ENCODE data around the gene SCAMP1. TPM values are rescaled to one million over a fixed set of nuclear protein-coding genes. Genes with fewer than 3 reads are reported as not detected.
"Not testable (repeated sequence)": the region's sequence is repeated elsewhere in the genome, so short reads cannot be mapped to it uniquely, and the experiment has no call there.

Gene SCAMP1
- total RNA-seq, 1 experiment from 2014 or later = 48.3 TPM

GRCh38 chr5:78405829-78406750 lies 45.7 kb downstream of the SCAMP1 start:
- in situ Hi-C loops (cut with HindIII; ENCODE audit: low pct_unique_long_range_greater_than_20kb, low sequenced_read_pairs) = no loop called here

GRCh38 chr5:78407458-78407857 lies 47.0 kb downstream of the SCAMP1 start:
- in situ Hi-C loops (cut with HindIII; ENCODE audit: low pct_unique_long_range_greater_than_20kb, low sequenced_read_pairs) = no loop called here
- no peak for DNase-seq (ENCODE audit: low read depth, low spot score)

More at GRCh38 chr5:78405829-78406750, 45.7 kb downstream of the SCAMP1 start:
- DNase-seq (ENCODE audit: low read depth, low spot score) = no peak

DNA sequence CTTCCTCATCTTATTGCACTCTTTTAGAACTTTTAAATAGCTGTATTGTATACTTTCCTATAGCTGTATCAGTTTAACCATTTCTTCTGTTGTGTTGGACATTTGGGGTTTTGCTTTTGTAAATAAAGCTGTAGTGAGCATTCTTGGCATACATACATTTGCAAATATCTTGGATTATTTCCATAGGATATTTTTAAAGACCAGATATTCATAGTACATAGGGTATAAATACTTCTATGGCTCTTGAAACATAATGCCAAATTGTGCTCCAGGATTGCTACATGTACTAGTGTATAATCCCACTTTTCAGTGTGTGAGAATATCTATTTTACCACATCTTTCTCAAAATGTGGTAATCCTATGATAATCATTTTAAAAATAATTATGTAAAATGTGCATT lies 51.2 kb downstream of the SCAMP1 start:
- DNase-seq (ENCODE audit: low read depth, low spot score) = no peak
- in situ Hi-C loops (cut with HindIII; ENCODE audit: low pct_unique_long_range_greater_than_20kb, low sequenced_read_pairs) = no loop called here

GRCh38 chr5:78416677-78417425 lies 56.4 kb downstream of the SCAMP1 start:
- DNase-seq (ENCODE audit: low read depth, low spot score) = no peak
- in situ Hi-C loops (cut with HindIII; ENCODE audit: low pct_unique_long_range_greater_than_20kb, low sequenced_read_pairs) = no loop called here

DNA sequence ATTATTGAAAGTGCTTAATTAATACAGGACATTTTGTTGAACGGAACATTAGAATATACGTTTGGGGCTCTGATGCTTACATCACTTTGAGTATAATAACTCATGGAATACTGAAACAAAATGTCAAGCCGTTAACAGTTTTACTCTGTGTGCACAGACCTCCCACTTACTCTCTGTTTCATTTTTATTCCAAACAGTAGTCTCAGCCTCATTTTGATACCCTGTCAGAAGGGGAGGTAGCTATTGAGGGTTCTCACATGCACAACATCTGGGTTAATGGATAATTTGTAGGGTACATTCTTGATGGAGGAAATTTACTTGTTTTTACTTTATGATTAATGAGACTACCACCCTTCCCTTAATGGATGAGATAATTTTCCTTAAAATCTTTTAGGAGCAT lies 59.0 kb downstream of the SCAMP1 start:
- no peak for DNase-seq (ENCODE audit: low read depth, low spot score)

GRCh38 chr5:78420548-78420947 lies 60.1 kb downstream of the SCAMP1 start:
- in situ Hi-C loops (cut with HindIII; ENCODE audit: low pct_unique_long_range_greater_than_20kb, low sequenced_read_pairs) = no loop called here
- no peak for DNase-seq (ENCODE audit: low read depth, low spot score)

More for the DNA sequence above, 59.0 kb downstream of the SCAMP1 start:
- in situ Hi-C loops (cut with HindIII; ENCODE audit: low pct_unique_long_range_greater_than_20kb, low sequenced_read_pairs) = no loop called here

GRCh38 chr5:78424665-78425064 lies 64.2 kb downstream of the SCAMP1 start:
- no peak for DNase-seq (ENCODE audit: low read depth, low spot score)
- in situ Hi-C loops (cut with HindIII; ENCODE audit: low pct_unique_long_range_greater_than_20kb, low sequenced_read_pairs) = no loop called here

GRCh38 chr5:78429332-78429980 lies 69.0 kb downstream of the SCAMP1 start:
- no peak for DNase-seq (ENCODE audit: low read depth, low spot score)
- in situ Hi-C loops (cut with HindIII; ENCODE audit: low pct_unique_long_range_greater_than_20kb, low sequenced_read_pairs) = no loop called here

GRCh38 chr5:78430866-78431265 lies 70.4 kb downstream of the SCAMP1 start:
- in situ Hi-C loops (cut with HindIII; ENCODE audit: low pct_unique_long_range_greater_than_20kb, low sequenced_read_pairs) = no loop called here
- no peak for DNase-seq (ENCODE audit: low read depth, low spot score)

DNA sequence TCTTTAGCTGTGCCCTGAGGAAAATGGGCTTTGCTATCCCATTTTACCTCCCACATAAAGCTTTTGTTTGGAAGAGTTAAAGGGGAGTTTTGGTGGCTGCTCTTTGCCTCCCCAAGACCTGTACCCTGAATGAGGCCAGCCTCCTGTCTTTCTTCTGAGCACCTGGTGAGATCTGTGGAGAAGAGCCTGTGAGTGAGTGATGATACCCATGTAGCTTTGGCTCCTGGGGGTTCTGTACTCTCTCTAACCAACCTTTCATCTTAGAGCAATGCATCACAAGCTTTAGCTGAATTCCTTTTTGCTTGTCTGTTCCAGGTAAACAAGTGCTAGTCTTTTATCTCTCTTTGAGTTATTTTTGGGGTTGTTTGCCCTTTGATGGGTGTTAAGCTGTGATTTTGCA lies 73.6 kb downstream of the SCAMP1 start:
- DNase-seq (ENCODE audit: low read depth, low spot score) = no peak
- in situ Hi-C loops (cut with HindIII; ENCODE audit: low pct_unique_long_range_greater_than_20kb, low sequenced_read_pairs) = no loop called here

DNA sequence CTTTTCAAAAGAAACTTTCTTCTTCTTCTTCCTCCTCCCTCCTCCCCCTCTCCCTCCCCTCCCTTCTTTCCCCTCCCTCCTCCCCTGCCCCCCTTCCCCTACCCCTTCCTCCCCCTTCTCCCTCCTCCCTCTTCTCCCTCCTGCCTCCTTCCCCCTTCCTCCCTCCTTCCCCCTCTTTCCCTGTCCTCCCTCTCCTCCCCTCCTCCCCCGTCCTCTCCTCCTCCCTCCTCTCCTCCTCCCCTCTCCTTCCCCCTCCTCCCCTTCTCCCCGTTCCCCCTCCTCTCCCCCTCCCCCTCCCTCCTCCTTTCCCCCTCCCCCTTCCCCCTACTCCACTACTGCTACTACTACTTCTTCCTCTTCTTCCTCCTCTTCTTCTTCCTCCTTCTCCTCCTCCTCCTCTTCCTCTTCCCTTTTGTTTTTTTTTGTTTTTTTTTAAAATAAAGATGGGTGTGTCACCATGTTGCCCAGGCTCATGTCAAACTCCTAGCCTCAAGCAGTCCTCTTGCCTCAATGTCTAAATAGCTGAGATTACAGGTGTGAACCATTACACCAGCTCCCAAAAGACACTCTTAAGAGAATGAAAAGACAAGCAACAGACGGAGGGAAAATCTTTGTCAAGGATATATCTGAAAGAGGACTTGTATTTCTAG lies 87.5 kb downstream of the SCAMP1 start:
- no peak for DNase-seq (ENCODE audit: low read depth, low spot score)
- in situ Hi-C loops (cut with HindIII; ENCODE audit: low pct_unique_long_range_greater_than_20kb, low sequenced_read_pairs) = no loop called here

DNA sequence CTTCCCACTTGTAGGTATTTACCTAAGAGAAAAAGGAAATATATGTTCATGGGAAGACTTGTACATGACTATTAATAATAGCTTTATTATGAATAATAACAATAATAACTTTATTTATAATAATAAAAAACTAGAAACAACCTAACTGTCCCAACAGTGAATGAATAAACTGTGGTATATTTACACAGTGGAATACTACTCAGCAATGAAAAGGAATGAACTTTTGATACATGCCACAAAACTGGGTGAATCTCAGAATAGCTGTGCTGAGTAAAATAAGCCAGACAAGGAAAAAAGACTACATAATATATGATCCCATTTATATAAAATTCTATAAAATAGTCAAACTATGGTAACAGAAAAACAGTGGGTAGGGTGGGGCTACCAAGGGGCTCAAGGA lies 88.7 kb downstream of the SCAMP1 start:
- no peak for DNase-seq (ENCODE audit: low read depth, low spot score)
- in situ Hi-C loops (cut with HindIII; ENCODE audit: low pct_unique_long_range_greater_than_20kb, low sequenced_read_pairs) = no loop called here

DNA sequence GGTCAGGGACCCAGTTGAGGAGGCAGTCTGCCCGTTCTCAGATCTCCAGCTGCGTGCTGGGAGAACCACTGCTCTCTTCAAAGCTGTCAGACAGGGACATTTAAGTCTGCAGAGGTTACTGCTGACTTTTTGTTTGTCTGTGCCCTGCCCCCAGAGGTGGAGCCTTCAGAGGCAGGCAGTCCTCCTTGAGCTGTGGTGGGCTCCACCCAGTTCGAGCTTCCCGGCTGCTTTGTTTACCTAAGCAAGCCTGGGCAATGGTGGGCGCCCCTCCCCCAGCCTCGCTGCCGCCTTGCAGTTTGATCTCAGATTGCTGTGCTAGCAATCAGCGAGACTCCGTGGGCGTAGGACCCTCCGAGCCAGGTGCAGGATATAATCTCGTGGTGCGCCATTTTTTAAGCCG lies 97.1 kb downstream of the SCAMP1 start:
- DNase-seq (ENCODE audit: low read depth, low spot score); in situ Hi-C loops (cut with HindIII; ENCODE audit: low pct_unique_long_range_greater_than_20kb, low sequenced_read_pairs): not testable (repeated sequence)

DNA sequence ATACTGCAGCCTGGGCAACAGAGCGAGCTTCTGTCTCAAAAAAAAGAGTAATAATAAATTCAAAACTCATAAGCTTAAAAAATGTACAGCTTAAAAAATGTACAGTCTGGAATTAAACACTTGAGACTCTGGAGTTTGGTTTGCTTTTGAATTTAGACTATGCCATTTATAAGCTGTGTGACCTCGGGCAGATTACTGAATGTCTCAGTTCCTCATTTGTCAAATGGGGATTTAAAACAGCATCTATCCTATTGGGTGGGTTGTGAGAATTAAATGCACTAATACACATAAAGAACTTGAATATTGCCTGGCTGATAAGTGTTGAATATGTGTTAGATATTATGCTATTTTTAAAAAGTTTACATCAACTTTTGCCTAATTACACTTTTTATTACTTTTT lies 98.4 kb downstream of the SCAMP1 start:
- in situ Hi-C loops (cut with HindIII; ENCODE audit: low pct_unique_long_range_greater_than_20kb, low sequenced_read_pairs) = no loop called here
- no peak for DNase-seq (ENCODE audit: low read depth, low spot score)

DNA sequence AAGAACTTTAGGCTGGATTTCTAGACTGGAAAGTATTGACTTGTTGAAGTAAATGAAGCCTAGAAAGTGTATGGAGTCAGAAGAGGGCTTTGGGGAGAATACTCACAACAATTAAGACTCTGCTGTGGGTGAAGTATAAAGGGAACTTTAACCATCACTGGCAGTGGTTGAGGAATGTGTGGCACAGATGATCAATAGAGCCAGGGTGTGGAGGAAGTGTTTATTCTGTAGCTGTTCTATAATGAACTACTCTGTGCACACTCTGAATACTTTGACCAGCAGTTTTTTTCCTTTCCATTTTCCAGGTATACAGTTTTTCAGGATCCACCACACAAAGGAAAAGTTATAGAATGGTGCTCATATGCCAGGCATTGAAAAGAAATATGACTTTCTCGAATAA lies 106.7 kb downstream of the SCAMP1 start:
- in situ Hi-C loops (cut with HindIII; ENCODE audit: low pct_unique_long_range_greater_than_20kb, low sequenced_read_pairs) = no loop called here

GRCh38 chr5:78467752-78468357 lies 107.4 kb downstream of the SCAMP1 start:
- in situ Hi-C loops (cut with HindIII; ENCODE audit: low pct_unique_long_range_greater_than_20kb, low sequenced_read_pairs) = no loop called here
- DNase-seq (ENCODE audit: low read depth, low spot score) = peak; percentile 56

More for the DNA sequence above, 106.7 kb downstream of the SCAMP1 start:
- no peak for DNase-seq (ENCODE audit: low read depth, low spot score)

DNA sequence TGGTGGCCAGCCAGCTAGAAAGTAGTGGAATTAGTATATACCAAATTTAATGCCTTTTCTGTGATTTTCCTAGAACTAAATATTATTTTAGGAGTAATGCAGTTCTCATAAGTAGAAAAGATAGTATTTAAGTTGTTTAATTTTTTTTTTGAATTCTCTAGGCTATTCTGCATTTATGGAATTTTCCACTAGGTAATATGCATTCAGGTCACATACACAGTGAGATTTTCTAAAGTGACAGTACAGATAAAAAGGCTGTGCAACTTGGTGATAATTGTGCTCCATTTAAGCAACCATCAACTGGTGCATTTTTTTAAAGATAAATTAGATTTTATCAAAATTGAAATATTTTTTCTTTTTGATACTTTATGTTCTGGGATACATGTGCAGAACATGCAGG lies 111.5 kb downstream of the SCAMP1 start:
- no peak for DNase-seq (ENCODE audit: low read depth, low spot score)
- in situ Hi-C loops (cut with HindIII; ENCODE audit: low pct_unique_long_range_greater_than_20kb, low sequenced_read_pairs) = no loop called here

All from SK-MEL-5 (cell line).